Tibial nerve (tissue), 3 donors: ENCODE data around the gene ATRNL1.

Experiments used
- CTCF ChIP-seq, 5 experiments: fragments of 200-600 bp in 3 of 5; fragments of 450-650 bp in 2 of 5; sonication (generic) in 3 of 5; IDR thresholded peaks; one replicate each; pipeline ENCODE4 v1.5.1; 2016 to 2019; ENCODE audit warnings: antibody characterized with exemption in 5 of 5, mild to moderate bottlenecking in 3 of 5, moderate library complexity in 2 of 5
- POLR2A ChIP-seq, 2 donors: fragments of 450-650 bp; IDR thresholded peaks; one replicate each; pipeline ENCODE4 v1.6.1; 2017; ENCODE audit warnings: antibody characterized with exemption in 2 of 2, mild to moderate bottlenecking in 2 of 2, moderate library complexity in 2 of 2

GRCh38 chr10:115093286-115093775 is at the start of gene ATRNL1:
- TF ChIP-seq CTCF (IDR thresholded peaks at IDR 0.05) (no peak), POLR2A (IDR thresholded peaks at IDR 0.05) (no peak)
